SW 1271 (cell line): ENCODE results near the gene DLG2.
"Not testable (repeated sequence)": the region's sequence is repeated elsewhere in the genome, so short reads cannot be mapped to it uniquely, and the experiment has no call there.

Source experiments
- DNase-seq, 2 experiments: peaks; one replicate each; lab custom pipeline; 2025; lab: John Stamatoyannopoulos, UW

The DLG2 gene

GRCh38 chr11:85231588-85231987 lies 395.6 kb downstream of the DLG2 start:
- DNase-seq, result no peak

GRCh38 chr11:85229723-85230122 lies 397.4 kb downstream of the DLG2 start:
- DNase-seq, result not testable (repeated sequence)

DNA sequence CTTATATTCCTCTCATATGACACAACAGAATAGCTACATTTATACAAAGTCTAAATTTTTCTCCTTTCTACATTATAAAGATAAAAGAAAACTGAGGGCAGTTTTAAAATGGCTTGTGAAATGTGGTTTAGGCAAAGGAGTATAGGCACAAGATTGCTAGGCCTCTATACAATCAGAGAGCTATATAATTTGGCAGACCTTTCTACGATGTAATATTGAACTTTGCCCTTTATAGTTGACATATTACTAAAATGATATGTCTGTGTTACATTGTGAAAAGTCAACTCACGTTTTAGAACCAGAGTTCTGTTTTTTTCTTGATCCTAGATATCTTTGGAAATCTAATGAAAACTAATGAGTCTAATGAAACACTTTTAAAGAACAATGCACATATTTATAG lies 430.2 kb downstream of the DLG2 start:
- DNase-seq, result no peak

DNA sequence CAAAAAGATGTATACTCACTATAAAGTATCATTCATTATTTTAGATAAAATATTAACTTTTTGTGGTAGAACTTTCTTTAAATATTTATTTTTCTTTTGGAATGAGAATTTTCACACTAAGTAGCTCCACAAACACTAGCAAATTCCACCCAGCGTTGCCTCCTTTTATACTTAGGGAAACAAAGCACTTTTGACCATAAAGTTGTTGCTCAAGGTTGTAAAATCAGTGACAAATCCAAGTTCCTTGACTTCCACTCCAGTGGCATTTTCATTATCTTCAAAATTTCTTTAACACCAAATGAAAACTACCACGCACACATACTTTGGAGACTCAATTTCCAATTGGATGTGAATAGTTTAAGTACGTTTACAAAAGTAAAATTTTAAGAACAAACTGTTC lies 431.2 kb downstream of the DLG2 start:
- DNase-seq, result no peak

DNA sequence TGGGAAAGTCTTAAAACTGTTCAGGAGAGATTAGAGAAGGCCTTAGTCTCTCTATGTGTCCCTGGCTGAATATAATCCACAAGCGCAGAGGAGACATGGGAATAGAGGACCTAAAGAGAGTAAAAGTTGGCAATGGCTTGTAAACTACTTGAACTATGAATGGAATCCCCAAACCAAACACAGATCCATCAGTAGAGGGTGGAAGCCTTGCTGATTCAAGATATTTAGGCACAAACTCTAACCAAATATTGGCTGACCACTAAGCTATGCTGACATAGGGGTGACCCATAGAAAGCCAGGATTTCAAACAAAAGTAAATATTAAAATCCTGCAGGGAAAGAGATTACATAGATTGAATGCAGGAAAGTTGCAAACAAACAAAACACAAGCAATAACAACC lies 439.2 kb downstream of the DLG2 start:
- DNase-seq, result no peak

DNA sequence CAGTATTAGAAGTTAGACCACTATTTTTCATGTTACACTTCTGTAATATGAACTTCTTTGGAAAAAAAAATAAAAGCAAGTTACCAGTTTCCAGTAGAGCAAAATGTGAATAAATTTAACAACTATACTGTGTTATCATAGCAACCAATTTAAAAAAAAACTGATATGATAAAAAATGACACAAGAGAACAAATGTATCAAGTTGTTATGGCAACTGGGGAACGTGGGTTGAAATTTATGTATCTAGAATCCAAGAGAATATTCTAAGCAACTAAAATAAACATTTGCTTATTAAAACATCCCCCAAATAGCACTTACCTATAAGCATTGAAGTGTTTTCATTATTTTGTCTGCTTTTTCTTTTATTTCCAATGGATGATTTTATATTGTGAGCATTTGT lies 442.4 kb downstream of the DLG2 start:
- DNase-seq, result no peak

DNA sequence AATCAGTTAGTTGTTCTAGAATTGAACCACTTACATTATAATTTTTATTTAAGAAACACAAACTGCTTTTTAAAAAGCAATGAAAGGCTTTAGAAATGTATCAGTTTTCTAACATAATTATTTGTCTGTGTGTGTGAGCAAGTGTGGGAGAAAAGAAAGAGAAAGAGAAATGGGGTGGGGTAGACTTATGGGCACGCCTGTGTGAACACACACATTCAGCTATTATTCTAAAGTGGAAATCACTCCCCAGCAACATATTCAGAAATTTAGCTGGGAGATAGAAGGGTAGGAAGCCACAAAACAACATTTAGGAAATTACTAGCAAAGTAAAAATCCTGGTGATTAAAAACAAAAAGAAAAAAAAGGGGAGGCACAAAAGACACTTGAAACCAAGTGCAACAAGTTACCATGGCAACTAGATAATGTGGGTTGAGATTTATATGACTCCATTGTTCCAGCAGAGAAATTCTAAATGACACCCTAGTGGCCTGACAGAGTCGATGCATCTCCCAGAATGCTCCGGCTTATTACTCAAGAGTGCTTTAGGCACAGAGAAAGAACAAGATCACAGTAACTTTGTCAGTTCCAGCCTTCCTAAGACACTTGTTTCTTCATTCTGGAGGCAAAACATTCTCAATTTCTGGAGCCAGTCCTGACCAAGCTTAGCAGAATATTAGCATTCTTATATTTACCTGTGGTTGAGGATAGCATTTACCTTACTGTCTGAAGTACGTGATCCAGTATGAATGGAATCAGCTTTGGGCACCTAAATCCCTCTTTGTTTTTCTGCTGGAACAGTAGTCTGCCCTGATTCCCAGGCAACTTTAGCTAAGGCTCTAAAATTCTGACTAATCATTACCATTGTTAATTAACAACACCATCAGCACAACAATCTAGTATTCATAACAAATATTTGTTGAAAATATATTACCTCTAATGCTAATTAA lies 444.4 kb downstream of the DLG2 start:
- peak; percentile 24 to 73 for DNase-seq

DNA sequence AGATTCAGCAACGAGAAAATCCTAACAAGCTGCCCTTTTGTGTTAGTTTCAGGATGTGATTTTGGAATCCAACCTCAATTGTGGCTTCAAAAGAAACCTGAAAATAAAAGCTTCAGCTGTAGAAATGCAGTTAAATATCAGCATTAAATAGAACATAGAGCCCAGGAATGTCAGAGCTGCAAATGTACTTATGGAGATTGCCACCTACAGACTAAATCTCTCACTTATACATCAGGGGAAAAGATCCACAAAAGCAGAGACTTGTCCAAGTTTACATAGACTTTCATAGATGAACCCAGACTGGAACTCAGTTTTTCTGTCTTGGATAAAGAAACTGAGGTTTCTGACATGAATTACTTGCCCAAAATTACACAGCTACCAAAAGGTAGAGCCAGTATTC lies 446.6 kb downstream of the DLG2 start:
- no peak for DNase-seq

DNA sequence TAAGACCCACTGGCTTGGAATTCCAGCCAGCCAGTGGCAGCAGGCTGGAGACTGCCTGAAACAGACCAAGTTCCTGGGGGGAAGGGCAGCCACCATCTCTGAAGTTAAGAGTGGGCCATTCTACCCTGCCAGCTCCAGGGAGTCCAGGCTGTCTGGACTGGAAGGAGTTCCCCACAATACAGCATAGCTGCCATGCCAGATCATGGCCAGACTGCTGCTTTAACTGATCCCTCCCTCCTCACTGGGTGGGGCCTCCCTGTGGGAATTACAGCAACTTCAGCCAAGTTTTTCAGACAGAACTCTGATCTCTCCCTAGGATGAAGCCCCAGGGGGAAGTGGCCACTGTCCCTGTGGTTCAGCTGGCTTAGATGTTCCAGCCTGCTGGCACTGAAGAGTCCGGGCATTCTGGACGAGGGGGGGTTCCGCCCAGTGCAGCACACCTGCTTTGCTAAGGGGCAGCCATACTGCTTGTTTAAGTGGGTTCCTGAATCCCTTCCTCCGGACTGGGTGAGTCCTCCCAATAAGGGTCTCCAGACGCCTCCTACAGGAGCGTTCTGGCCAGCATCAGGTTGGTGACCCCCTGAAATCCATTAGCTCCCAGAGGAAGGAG lies 455.4 kb downstream of the DLG2 start:
- no peak for DNase-seq

GRCh38 chr11:85170184-85170583 lies 457.0 kb downstream of the DLG2 start:
- peak in 1 of 2 experiments; percentile 20 for DNase-seq

GRCh38 chr11:85167471-85167870 lies 459.7 kb downstream of the DLG2 start:
- no peak for DNase-seq

- no peak for DNase-seq
Observed at GRCh38 chr11:85167038-85167437, 460.1 kb downstream of the DLG2 start.

DNA sequence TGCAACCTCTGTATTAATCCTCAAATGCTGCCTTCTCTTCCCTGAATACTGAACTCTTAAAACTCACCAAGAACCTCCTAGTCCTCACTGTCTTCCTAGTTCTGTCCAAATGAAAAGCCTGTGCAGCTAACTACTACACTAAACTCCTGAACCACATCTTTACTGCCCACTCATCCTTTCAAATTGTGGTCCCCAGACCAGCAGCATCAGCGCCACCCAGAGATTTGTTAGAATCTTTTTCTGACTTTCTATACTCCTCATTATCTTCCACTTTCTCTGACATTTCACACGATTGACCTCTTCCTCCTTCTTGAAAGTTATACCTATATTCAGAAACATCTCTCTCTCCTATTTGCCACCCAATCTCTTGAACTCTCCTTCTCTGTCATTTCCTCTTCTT lies 461.3 kb downstream of the DLG2 start:
- DNase-seq, result no peak

DNA sequence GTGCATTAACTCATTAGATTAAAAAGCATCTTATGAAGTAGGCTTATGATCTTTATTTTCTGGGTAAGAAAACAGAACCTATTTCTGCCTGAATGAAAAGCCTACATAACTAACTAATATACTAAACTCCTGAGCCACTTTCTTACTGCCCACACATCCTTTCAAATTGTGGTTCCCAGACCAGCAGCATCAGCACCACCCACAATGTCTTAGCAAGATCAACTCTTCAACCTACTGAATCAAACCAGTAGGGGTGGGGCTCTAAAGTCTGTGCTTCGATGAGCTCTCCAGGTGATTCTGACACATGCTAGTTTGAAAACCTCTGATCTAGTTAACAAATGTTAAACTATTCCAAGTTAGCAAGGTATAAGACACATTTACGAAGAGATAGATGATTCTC lies 462.4 kb downstream of the DLG2 start:
- DNase-seq, result no peak

GRCh38 chr11:85154294-85154693 lies 472.9 kb downstream of the DLG2 start:
- no peak for DNase-seq

GRCh38 chr11:85137597-85137996 lies 489.5 kb downstream of the DLG2 start:
- no peak for DNase-seq

DNA sequence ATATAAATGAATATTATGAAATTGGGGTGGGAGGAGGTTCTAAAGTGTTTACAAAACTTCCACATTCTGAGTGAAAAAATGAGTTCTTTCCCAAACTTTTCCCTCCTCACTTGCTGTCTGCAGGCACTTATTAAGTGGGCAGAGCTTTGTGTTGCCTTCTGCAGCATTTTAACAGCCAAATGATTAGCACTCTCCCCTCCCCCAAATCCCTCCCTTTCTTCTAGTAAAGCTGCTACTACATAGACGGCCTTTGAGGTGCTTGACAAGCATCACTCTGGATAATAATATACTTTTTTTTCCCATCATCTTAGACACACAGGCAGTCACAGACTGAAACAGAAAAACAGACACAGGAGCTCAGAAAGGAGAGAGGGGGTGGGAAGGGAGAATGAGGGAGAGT lies 493.5 kb downstream of the DLG2 start:
- DNase-seq, result no peak

GRCh38 chr11:85132851-85133585 lies 494.1 kb downstream of the DLG2 start:
- DNase-seq, result no peak

- no peak for DNase-seq
Observed at GRCh38 chr11:85127349-85127748, 499.8 kb downstream of the DLG2 start.

GRCh38 chr11:85123752-85124231 lies 503.4 kb downstream of the DLG2 start:
- DNase-seq, result no peak

DNA sequence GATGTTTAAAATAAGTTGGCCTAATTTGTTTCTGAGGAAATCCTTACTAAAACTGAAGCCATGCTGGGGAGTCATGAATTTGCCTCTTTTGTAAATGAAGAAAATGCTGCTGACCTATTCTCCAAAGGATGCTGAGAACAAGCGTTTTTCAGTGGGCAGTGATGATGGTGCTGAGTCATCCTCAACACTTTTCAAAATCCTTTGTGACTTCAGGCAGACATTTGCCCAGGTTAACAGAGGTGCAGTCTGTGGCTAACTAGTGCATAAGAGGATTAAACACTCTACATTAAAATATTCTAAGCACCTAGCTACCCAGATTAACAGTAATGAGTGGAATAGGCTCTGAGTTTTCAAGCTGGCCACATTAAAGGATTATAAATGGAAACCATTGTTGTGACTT lies 509.0 kb downstream of the DLG2 start:
- no peak for DNase-seq

DNA sequence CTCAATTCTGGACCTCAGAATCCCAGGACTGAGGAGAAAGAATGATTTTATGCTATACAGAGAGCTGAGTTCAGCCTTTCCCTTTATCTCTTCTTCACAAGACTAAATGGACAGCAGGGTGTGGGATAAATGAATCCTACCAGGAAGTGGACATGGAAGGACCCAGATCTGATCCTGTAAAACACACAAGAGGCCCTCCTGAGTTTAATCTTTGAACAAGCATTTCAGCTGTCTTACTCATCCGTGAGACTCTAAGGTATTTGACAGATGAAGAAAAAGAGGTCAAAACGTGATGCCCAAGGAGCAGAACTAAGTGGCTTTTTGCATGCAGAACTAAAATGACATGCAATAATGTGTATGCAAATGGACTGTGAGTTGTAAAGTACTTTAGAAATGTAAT lies 511.3 kb downstream of the DLG2 start:
- DNase-seq, result no peak

- no peak for DNase-seq
Observed at GRCh38 chr11:85114786-85115185, 512.4 kb downstream of the DLG2 start.
